GM21526 (cell line): ENCODE data around the gene LRRTM3.

ENCODE experiments used
- ATAC-seq: cut with Tn5 transposase; IDR thresholded peaks from one replicate; pipeline ENCODE4 v1.9.1; 2021; ENCODE audit warnings: moderate library complexity; ENCODE audit not compliant: unreplicated experiment, low FRiP score

The LRRTM3 gene

DNA sequence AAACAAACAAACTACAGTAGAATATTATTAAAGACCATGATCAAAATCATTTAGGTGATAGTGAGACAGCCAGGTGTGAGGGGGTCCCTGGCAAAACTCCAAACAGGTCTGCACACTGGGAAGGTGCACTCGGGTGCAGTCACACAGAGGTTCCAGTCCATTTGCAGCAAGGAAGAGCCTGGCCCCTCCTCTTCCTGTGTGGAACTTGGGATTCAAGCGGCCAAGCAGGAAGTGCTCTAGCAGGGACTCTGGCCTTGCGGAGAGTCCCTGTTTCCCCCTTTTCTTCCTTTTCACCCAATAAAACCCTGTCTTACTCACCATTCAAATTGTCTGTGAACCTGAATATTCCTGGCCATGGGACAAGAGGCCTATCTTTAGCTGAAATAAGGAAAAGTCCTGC lies 181.8 kb downstream of the LRRTM3 start:
- ATAC-seq: no peak

DNA sequence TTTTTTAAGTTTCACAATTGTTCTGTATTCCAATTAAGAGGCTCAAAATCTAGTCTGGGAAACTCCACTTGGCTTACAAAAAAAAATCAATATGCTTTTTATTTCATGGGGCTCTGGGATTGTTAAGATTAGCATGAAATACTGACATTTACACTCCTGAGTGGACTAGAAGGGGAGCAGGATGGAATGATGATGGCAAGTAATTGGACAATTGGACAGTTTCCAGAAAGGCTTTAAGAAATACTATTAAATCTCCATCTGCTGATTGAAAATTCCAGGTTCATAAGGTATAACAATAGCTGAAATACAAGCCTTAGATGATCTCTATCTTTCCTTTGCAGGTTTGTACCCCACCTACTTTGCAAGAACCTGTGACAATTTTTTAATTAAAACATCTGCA lies 184.4 kb downstream of the LRRTM3 start:
- ATAC-seq: no peak

DNA sequence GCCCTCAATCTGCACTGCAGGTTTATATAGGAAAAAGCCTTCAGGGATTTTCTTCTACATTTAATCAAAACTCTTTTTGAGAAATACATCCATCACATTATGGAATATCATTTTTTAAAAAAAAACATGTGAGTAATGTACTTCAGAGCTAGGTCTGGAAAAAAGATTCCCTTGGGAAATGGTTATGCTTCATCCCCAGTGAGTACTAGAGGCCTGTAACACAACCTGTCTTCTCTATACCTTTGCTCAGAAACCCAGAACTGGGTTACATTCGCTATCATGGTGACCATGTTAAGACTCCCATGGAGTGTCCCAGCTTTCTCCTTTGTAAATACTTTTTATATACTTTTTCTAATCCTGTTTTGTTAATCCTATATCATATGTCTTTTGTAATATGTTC lies 186.9 kb downstream of the LRRTM3 start:
- ATAC-seq: no peak

DNA sequence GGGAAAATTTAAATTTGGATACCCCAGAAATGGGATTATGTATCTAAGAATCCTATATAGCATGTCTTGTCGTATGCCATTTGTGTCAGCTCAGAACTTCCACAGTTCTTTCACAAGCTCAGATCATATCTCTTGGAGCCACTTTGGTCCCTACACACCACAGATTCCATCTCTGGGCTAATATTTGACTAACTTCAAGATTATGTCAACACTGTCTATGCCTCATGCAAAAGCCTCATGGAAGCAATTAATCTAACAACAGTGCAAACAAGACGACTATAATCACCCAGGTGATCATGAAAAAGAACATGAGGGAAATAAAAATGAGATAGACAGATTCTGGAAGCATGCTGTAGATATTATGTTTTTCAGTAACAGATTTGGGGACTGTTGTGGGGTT lies 189.1 kb downstream of the LRRTM3 start:
- no peak for ATAC-seq

DNA sequence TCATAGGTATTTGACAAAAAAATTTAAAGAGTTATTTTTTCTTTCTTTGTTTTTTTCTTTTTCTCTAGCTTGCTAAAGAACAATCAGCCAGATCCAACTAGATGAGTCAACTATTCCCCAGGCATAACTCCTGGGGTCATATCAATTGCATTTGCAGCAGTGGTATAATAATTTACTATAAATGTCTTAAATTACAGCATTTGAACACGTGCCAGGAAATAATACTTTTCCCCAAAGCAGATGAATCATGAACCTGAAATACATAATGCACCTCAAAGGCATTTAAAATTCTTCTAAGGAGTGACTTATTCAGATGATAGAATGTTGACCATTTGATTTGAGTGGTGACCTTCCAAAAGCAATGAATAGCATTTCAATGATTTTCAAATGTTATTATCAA lies 190.1 kb downstream of the LRRTM3 start:
- no peak for ATAC-seq

DNA sequence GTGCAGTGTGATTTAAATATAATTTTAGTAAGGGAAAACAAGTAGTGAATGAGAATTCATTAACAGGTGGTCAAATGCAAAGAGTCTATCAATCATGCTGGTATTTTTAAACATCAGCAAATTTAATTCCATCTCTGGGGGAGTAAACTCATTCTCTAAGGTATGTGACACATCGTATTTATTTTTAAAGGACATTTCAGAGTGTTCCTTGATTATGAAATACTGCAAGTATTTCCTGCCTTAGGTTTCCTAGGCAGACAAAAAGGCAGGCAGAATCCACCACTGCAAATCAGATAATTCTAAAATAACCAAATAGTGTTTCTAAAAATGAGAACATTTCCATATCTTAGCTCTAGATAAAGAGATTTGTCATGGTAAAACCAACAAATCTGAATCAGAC lies 193.8 kb downstream of the LRRTM3 start:
- no peak for ATAC-seq

DNA sequence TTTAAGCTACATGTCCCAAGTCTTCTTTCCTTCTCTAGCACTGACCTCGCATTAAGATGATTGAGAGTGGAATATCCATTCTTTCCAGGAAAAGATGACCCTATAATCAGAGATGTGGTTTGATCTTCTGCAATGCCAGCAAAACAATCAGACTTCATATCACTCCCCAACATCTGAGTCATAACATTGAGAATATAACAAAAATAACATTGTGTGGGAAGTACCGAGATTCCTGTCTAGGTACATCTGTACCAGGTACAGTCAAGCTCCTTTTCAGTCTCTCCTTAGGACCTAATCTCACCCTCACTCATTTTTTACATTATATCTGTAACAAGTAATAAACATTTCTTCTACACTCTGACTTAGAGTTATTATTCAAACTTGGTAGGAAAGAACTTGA lies 201.6 kb downstream of the LRRTM3 start:
- no peak for ATAC-seq

DNA sequence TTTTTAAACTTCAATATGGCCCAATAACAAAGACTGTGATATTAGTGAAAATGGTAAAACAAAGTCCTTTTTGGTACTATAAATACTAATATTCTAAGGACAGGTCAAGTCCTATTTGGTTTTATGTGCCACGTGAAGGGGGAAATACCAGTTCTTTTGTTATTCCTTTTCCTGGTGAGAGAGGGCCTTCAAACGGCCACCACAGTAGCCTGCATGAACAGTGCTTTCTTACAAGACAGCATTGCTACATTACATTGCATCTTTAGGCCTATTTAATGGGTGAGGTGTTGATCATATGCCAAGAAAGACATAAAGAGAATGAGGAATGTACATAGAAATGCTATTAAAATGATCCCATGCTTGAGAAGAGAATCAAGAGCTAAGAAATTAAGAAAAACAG lies 214.8 kb downstream of the LRRTM3 start:
- no peak for ATAC-seq

DNA sequence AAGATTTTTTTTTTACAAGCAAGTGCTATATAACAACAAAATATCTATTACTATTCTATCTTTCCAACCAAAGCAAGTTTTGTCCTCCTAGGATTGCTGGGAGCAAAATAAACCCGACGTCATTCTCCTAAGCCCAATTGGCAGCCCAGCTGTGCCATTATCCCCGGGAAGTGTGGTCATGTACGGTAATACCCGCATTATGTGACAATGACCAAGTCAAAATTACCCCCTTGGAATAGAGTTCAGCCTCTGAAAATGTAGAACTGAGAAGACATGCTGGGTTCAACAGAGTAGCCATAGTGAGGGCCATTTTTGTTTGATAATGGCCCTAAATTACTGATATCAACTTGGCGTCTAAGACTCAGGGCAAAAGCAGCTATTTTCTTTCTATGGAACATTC lies 215.5 kb downstream of the LRRTM3 start:
- ATAC-seq: no peak

DNA sequence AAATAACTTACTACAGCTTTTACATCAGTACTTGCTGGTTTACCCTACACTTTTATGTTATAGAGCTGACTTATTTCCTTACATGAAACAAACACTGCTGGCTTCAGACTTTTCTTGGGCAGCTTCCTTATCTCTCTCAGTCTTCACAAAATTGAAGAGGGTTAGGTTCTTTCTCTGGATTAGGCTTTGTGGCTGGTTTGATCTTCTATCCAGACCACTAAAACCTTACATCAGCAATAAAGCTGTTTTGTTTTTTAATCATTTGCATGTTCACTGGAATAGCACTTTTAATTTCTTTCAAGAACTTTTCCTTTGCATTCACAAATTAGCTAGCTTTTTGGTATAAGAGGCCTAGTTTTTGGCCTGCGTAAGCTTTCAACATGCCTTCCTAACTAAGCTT lies 218.7 kb downstream of the LRRTM3 start:
- no peak for ATAC-seq
